ENCODE measurements around the gene SLC45A3. TPM values are rescaled to one million over a fixed set of nuclear protein-coding genes. Genes with fewer than 3 reads are reported as not detected.

The SLC45A3 gene
- total RNA-seq, 4 donors from 2014 or later = 12.2 to 29.1 (median 17.0) TPM

GRCh38 chr1:205616563-205617293 lies 63.6 kb downstream of the SLC45A3 start:
- in situ Hi-C loops (cut with MboI; ENCODE audit: low pct_ligation_motif_present in 1 of 4, low pct_unique_long_range_greater_than_20kb in 1 of 4, low sequenced_read_pairs in 3 of 4) = no loop called here
- Histone ChIP-seq H3K27ac (peak overlapping the region in 2 of 4 donors; percentile 10 to 39), H3K9me3 (no peaks in the 10 kb centered on the region), H3K27me3 (no peaks in the 10 kb centered on the region), H3K4me1 (peaks cover 0 to 9% (median 3%) of the 10 kb centered on the region in 4 donors), H3K36me3 (peaks cover 0 to 75% (median 24%) of the 10 kb centered on the region in 4 donors), H3K4me3 (no peak overlapping the region)
- intact Hi-C loops (cut with DNase I; ENCODE audit: low total_unique reads) = no loop called here
- WGBS, 2 donors (ENCODE audit: low coverage in 1 of 2) = 44 to 61% methylated on average over 1 of the region's 1 CpG
- TF ChIP-seq POLR2A (IDR thresholded peaks at IDR 0.05) (no peak), EP300 (IDR thresholded peaks at IDR 0.05; ENCODE audit: low read depth) (no peak), POLR2AphosphoS5 (IDR thresholded peaks at IDR 0.05) (no peak), CTCF (IDR thresholded peaks at IDR 0.05) (no peak)
- DNase-seq = peak; percentile 17

GRCh38 chr1:205615789-205616188 lies 64.5 kb downstream of the SLC45A3 start:
- in situ Hi-C loops (cut with MboI; ENCODE audit: low pct_ligation_motif_present in 1 of 4, low pct_unique_long_range_greater_than_20kb in 1 of 4, low sequenced_read_pairs in 3 of 4) = no loop called here
- WGBS, 2 donors (ENCODE audit: low coverage in 1 of 2) = 30 to 58% methylated on average over 1 of the region's 1 CpG
- intact Hi-C loops (cut with DNase I; ENCODE audit: low total_unique reads) = no loop called here
- Histone ChIP-seq H3K36me3 (peaks cover 0 to 73% (median 24%) of the 10 kb centered on the region in 4 donors), H3K27ac (peak overlapping the region in 2 of 4 donors; percentile 10 to 39), H3K4me1 (peaks cover 0 to 12% (median 3%) of the 10 kb centered on the region in 4 donors), H3K27me3 (no peaks in the 10 kb centered on the region), H3K9me3 (no peaks in the 10 kb centered on the region), H3K4me3 (no peak overlapping the region)
- no peak for DNase-seq
- no peak for TF ChIP-seq POLR2AphosphoS5 (IDR thresholded peaks at IDR 0.05)
- TF ChIP-seq CTCF (IDR thresholded peaks at IDR 0.05) = no peak
- TF ChIP-seq POLR2A (IDR thresholded peaks at IDR 0.05) = no peak
- no peak for TF ChIP-seq EP300 (IDR thresholded peaks at IDR 0.05; ENCODE audit: low read depth)

- Histone ChIP-seq H3K27ac (no peak overlapping the region), H3K4me1 (peaks cover 0 to 22% (median 7%) of the 10 kb centered on the region in 4 donors), H3K27me3 (no peaks in the 10 kb centered on the region), H3K4me3 (no peak overlapping the region), H3K9me3 (no peaks in the 10 kb centered on the region), H3K36me3 (peaks cover 0 to 57% (median 15%) of the 10 kb centered on the region in 4 donors)
- no peak for DNase-seq
- WGBS, 2 donors (ENCODE audit: low coverage in 1 of 2) = 43% methylated on average over 2 of the region's 2 CpGs; no CpG with 5 or more reads in 1 of the 2 donors
- in situ Hi-C loops (cut with MboI; ENCODE audit: low pct_ligation_motif_present in 1 of 4, low pct_unique_long_range_greater_than_20kb in 1 of 4, low sequenced_read_pairs in 3 of 4) (no loop called here), intact Hi-C loops (cut with DNase I; ENCODE audit: low total_unique reads) (no loop called here)
- TF ChIP-seq EP300 (IDR thresholded peaks at IDR 0.05; ENCODE audit: low read depth) (no peak), POLR2AphosphoS5 (IDR thresholded peaks at IDR 0.05) (no peak), CTCF (IDR thresholded peaks at IDR 0.05) (no peak), POLR2A (IDR thresholded peaks at IDR 0.05) (no peak)
Observed at GRCh38 chr1:205613854-205614412, 66.4 kb downstream of the SLC45A3 start.

GRCh38 chr1:205612556-205612955 lies 67.8 kb downstream of the SLC45A3 start:
- no peak for DNase-seq
- H3K36me3 ChIP-seq = peaks cover 0 to 43% (median 9%) of the 10 kb centered on the region in 4 donors
- in situ Hi-C loops (cut with MboI; ENCODE audit: low pct_ligation_motif_present in 1 of 4, low pct_unique_long_range_greater_than_20kb in 1 of 4, low sequenced_read_pairs in 3 of 4) (no loop called here), intact Hi-C loops (cut with DNase I; ENCODE audit: low total_unique reads) (no loop called here)
- no peaks in the 10 kb centered on the region for H3K9me3 ChIP-seq
- WGBS, 2 donors (ENCODE audit: low coverage in 1 of 2) = 89 to 97% methylated on average over 1 of the region's 1 CpG
- peaks cover 0 to 22% (median 6%) of the 10 kb centered on the region in 4 donors for H3K4me1 ChIP-seq
- H3K27me3 ChIP-seq = no peaks in the 10 kb centered on the region
- no peak overlapping the region for H3K27ac ChIP-seq
- H3K4me3 ChIP-seq = no peak overlapping the region
- TF ChIP-seq EP300 (IDR thresholded peaks at IDR 0.05; ENCODE audit: low read depth) (no peak), CTCF (IDR thresholded peaks at IDR 0.05) (no peak), POLR2AphosphoS5 (IDR thresholded peaks at IDR 0.05) (no peak), POLR2A (IDR thresholded peaks at IDR 0.05) (no peak)

Data from transverse colon (tissue), 4 donors.